Fibroblast of villous mesenchyme (primary cell): ENCODE data around the gene C11orf68. TPM values are rescaled to one million over a fixed set of nuclear protein-coding genes. Genes with fewer than 3 reads are reported as not detected.

Experiments used
- DNase-seq: peaks from one replicate; pipeline ENCODE4 v3.0.0-alpha.2; 2010; ENCODE audit warnings: low read depth
- H3K4me3 ChIP-seq: 2 replicates; pipeline ENCODE4 v1.5.1; 2011; ENCODE audit warnings: low read depth, mild to moderate bottlenecking, low read length
- CTCF ChIP-seq: IDR thresholded peaks from 2 replicates; pipeline ENCODE4 v1.5.1; 2012; ENCODE audit warnings: low read depth, mild to moderate bottlenecking, low read length; ENCODE audit not compliant: insufficient read depth
- total RNA-seq: library from RNA; depleted of rRNA; stranded (reverse); fragments of >200 nt; gene quantifications from 2 replicates; pipeline ENCODE4 v1.2.3, GENCODE V29; 2012

C11orf68 gene
- total RNA-seq, 1 donor, result 31.5 TPM

- H3K4me3 ChIP-seq, result no peak overlapping the region
- no peak for DNase-seq
- TF ChIP-seq CTCF, result no peak
Measured at GRCh38 chr11:65931773-65932557, 13.1 kb upstream of the C11orf68 start.

- no peak overlapping the region for H3K4me3 ChIP-seq
- TF ChIP-seq CTCF, result no peak
- no peak for DNase-seq
Measured at GRCh38 chr11:65928667-65929066, 9.8 kb upstream of the C11orf68 start.

- H3K4me3 ChIP-seq, result no peak overlapping the region
- DNase-seq, result peak; percentile 47
- TF ChIP-seq CTCF, result no peak
Measured at GRCh38 chr11:65927904-65928397, 9.1 kb upstream of the C11orf68 start.

GRCh38 chr11:65925397-65925796 lies 6.5 kb upstream of the C11orf68 start:
- no peak for TF ChIP-seq CTCF
- no peak for DNase-seq
- no peak overlapping the region for H3K4me3 ChIP-seq

GRCh38 chr11:65922565-65922964 lies 3.7 kb upstream of the C11orf68 start:
- no peak for DNase-seq
- TF ChIP-seq CTCF, result no peak
- no peak overlapping the region for H3K4me3 ChIP-seq

GRCh38 chr11:65921876-65922275 lies 3.0 kb upstream of the C11orf68 start:
- H3K4me3 ChIP-seq, result no peak overlapping the region
- TF ChIP-seq CTCF, result no peak
- DNase-seq, result no peak
